PC-3 (cell line): ENCODE measurements around the gene PYROXD2.

Source experiments
- CTCF ChIP-seq: fragments of 300-600 bp; sonication (generic); conservative IDR thresholded peaks from 2 replicates; pipeline ENCODE4 v1.5.1; 2017; ENCODE audit warnings: antibody characterized with exemption, low read depth, mild to moderate bottlenecking, low read length
- EZH2 ChIP-seq: fragments of 300-600 bp; sonication (generic); IDR thresholded peaks from one replicate; pipeline ENCODE4 v1.6.1; 2017; ENCODE audit warnings: antibody characterized with exemption, mild to moderate bottlenecking, low read length; ENCODE audit not compliant: unreplicated experiment
- EZH2phosphoT487 ChIP-seq: fragments of 300-600 bp; sonication (generic); IDR thresholded peaks from 2 replicates; pipeline ENCODE4 v1.6.1; 2018; ENCODE audit warnings: mild to moderate bottlenecking, antibody characterized with exemption, low read length, borderline replicate concordance

- TF ChIP-seq EZH2 = no peak
- TF ChIP-seq EZH2phosphoT487 = no peak
- no peak for TF ChIP-seq CTCF
Observed at GRCh38 chr10:98417481-98417959, 2.5 kb upstream of the PYROXD2 start.
